NCI-H146 (cell line): Measurements from ENCODE around the gene TENM4.

ENCODE experiments used
- DNase-seq: peaks from one replicate; lab custom pipeline; 2025; lab: John Stamatoyannopoulos, UW

The TENM4 gene

GRCh38 chr11:78972590-78972989, 468.2 kb downstream of the TENM4 start:
- no peak for DNase-seq

- DNase-seq, result no peak
Measured at GRCh38 chr11:78972177-78972576, 468.7 kb downstream of the TENM4 start.

- no peak for DNase-seq
Measured at GRCh38 chr11:78967811-78968210, 473.0 kb downstream of the TENM4 start.

GRCh38 chr11:78965432-78965831, 475.4 kb downstream of the TENM4 start:
- no peak for DNase-seq

GRCh38 chr11:78961937-78962701, 478.7 kb downstream of the TENM4 start:
- peak; percentile 96 for DNase-seq

GRCh38 chr11:78961247-78961646, 479.6 kb downstream of the TENM4 start:
- DNase-seq, result peak; percentile 77

GRCh38 chr11:78958444-78958843, 482.4 kb downstream of the TENM4 start:
- DNase-seq, result no peak

GRCh38 chr11:78957476-78958245, 483.2 kb downstream of the TENM4 start:
- no peak for DNase-seq

- no peak for DNase-seq
Measured at GRCh38 chr11:78954696-78955095, 486.1 kb downstream of the TENM4 start.

GRCh38 chr11:78954261-78954660, 486.6 kb downstream of the TENM4 start:
- peak; percentile 21 for DNase-seq

GRCh38 chr11:78952890-78953289, 487.9 kb downstream of the TENM4 start:
- no peak for DNase-seq

GRCh38 chr11:78952175-78952574, 488.7 kb downstream of the TENM4 start:
- DNase-seq, result no peak

- DNase-seq, result no peak
Measured at GRCh38 chr11:78949976-78950690, 490.7 kb downstream of the TENM4 start.

- no peak for DNase-seq
Measured at GRCh38 chr11:78946945-78947902, 493.6 kb downstream of the TENM4 start.

- no peak for DNase-seq
Measured at GRCh38 chr11:78943841-78944240, 497.0 kb downstream of the TENM4 start.

GRCh38 chr11:78943154-78943553, 497.7 kb downstream of the TENM4 start:
- DNase-seq, result no peak

- peak; percentile 46 for DNase-seq
Measured at GRCh38 chr11:78941226-78941851, 499.5 kb downstream of the TENM4 start.

- peak; percentile 95 for DNase-seq
Measured at GRCh38 chr11:78940500-78941225, 500.2 kb downstream of the TENM4 start.

- DNase-seq, result no peak
Measured at GRCh38 chr11:78938971-78939370, 501.9 kb downstream of the TENM4 start.

- DNase-seq, result no peak
Measured at GRCh38 chr11:78938036-78938435, 502.8 kb downstream of the TENM4 start.
